Bronchial epithelial cell (primary cell): ENCODE data around the gene PARP15. TPM values are rescaled to one million over a fixed set of nuclear protein-coding genes. Genes with fewer than 3 reads are reported as not detected.

Source experiments
- DNase-seq: peaks from one replicate; pipeline ENCODE4 v3.0.0-alpha.2; 2010; ENCODE audit warnings: low read depth
- FAIRE-seq: peaks from 2 replicates; lab custom pipeline; 2011; peaks lifted over from hg19 to GRCh38; lab: Jason Lieb, UNC
- H3K27me3 ChIP-seq: 2 replicates; pipeline ENCODE4 v1.5.1; 2011; ENCODE audit warnings: low read length; ENCODE audit not compliant: control insufficient read depth, insufficient read depth
- H3K36me3 ChIP-seq: 2 replicates; pipeline ENCODE4 v1.5.1; 2011; ENCODE audit warnings: low read length; ENCODE audit not compliant: control insufficient read depth, insufficient read depth
- H3K4me3 ChIP-seq: 2 replicates; pipeline ENCODE4 v1.5.1; 2011; ENCODE audit warnings: mild to moderate bottlenecking, low read depth, low read length, control low read depth
- total RNA-seq: library from RNA; depleted of rRNA; stranded (reverse); fragments of >200 nt; gene quantifications from 2 replicates; pipeline ENCODE4 v1.2.1, GENCODE V29; 2014
- TF ChIP-seq, protein P1 (sequence below): IDR thresholded peaks from 2 replicates; pipeline ENCODE4 v1.5.1; 2011; ENCODE audit warnings: mild to moderate bottlenecking, moderate library complexity, low read length, control low read depth, inconsistent platforms; ENCODE audit not compliant: insufficient read depth, severe bottlenecking

PARP15 gene
- total RNA-seq, 1 donor from 2014 or later = 0.26 TPM

DNA sequence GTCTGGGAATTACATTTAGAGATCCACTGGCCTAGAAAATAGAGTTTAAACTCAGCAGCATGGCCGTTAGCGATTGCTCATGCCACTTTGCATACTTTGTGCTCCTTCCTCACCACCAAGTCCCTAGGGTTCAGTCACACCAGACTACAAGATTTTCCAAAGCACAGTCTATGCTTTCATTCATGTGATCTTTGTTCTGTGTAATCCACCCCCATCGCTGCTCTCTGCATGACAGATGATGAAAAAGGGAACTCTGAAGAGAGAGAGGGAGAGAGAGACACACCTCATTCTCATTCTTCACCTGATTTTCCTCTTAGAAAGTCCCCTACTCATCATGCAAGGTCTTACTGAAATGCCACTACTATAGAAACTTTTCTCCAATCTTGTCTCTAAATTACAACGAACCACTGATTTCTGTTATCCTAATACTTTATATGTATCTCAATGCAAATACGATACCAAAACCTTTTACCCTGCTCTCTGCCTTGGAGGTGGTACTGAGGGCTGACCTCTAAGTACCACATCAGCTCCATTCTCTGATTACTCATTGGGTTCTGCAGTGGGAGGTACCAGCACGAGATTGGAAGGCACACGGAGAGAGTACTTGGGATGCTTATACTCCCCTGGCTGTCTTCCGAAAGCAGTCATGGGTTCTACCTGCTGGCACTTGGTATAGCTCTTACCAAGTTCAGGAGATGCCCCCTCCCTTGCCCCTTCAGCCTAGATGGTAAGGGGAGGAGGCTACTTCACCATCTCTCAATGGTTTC lies 1.1 kb upstream of the PARP15 start:
- Histone ChIP-seq H3K27me3 (no peaks in the 10 kb centered on the region), H3K36me3 (peaks cover 1% of the 10 kb centered on the region), H3K4me3 (no peak overlapping the region)
- TF ChIP-seq, protein P1, sequence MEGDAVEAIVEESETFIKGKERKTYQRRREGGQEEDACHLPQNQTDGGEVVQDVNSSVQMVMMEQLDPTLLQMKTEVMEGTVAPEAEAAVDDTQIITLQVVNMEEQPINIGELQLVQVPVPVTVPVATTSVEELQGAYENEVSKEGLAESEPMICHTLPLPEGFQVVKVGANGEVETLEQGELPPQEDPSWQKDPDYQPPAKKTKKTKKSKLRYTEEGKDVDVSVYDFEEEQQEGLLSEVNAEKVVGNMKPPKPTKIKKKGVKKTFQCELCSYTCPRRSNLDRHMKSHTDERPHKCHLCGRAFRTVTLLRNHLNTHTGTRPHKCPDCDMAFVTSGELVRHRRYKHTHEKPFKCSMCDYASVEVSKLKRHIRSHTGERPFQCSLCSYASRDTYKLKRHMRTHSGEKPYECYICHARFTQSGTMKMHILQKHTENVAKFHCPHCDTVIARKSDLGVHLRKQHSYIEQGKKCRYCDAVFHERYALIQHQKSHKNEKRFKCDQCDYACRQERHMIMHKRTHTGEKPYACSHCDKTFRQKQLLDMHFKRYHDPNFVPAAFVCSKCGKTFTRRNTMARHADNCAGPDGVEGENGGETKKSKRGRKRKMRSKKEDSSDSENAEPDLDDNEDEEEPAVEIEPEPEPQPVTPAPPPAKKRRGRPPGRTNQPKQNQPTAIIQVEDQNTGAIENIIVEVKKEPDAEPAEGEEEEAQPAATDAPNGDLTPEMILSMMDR = no peak
- no peak for FAIRE-seq
- DNase-seq = no peak

DNA sequence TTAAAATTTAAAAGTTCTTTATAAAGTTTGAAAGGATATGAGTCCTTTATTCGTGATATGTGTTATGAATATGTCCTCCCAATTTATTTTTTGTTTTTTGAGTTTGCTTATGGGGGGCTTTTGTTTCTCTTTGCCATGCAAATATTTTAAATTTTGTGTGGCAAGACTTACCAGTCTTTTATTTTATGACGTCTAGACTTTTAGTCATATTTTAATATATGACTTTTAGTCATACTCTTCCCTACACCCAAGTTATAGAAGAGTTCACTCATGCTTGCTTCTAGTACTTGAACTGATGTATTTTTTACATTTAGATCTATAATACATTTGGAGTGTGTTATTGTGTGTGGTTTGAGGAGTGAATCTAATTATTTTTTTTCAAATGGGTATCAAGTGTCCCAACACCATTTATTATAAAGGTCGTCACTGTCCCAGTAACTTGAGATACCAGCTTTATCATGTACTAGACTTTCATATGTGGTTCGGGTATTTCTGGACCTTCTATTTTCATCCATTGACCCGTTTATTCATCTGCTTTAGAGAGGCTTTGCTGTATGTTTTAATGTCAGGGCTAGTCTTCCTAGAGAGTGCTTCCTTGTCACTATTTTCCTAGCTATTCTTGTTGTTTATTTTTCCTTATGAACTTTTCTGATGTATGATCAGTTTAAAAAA lies 755 bp downstream of the PARP15 start:
- FAIRE-seq = no peak
- H3K4me3 ChIP-seq = no peak overlapping the region
- TF ChIP-seq, protein P1 = no peak

DNA sequence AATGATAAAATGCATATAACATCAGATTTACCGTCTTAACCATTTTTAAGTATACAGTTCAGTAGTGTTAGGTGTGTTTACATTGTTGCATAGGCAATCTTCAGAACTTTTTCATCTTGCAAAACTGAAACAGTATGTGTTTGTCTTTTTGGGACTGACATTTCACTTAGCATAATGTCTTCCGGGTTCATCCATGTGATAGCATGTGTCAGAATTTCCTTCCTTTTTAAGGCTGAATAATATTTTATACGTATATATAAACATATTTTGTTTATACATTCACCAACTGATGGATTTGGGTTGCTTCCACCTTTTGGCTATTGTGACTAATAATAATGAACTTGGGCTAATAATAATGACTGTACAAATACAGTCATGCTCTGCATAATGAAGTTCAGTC lies 3.0 kb downstream of the PARP15 start:
- FAIRE-seq = no peak
- TF ChIP-seq, protein P1 = no peak

More for the DNA sequence above, 755 bp downstream of the PARP15 start:
- H3K36me3 ChIP-seq = no peaks in the 10 kb centered on the region
- no peaks in the 10 kb centered on the region for H3K27me3 ChIP-seq
- DNase-seq = no peak

DNA sequence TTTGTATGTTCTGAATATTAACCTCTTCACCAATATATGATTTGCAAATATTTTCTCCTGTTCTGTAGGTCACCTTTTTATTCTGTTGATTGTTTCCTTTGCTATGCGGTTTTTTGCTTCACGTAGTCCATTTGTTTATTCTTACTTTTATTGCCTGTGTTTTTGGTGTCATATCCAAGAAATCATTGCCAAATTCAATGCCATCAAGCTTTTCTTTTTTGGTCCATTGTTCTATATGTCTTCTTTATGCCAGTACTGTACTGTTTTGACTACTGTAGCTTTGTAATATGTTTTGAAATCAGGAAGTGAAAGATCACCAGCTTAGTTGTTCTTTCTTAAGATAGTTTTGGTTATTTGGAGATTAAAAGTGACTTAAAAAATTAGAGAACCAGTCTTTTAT lies 4.2 kb downstream of the PARP15 start:
- FAIRE-seq (no peak), DNase-seq (no peak)
- H3K27me3 ChIP-seq = no peaks in the 10 kb centered on the region
- TF ChIP-seq, protein P1 = no peak
- H3K4me3 ChIP-seq = no peak overlapping the region
- H3K36me3 ChIP-seq = no peaks in the 10 kb centered on the region

More for the DNA sequence above, 3.0 kb downstream of the PARP15 start:
- Histone ChIP-seq H3K36me3 (no peaks in the 10 kb centered on the region), H3K27me3 (no peaks in the 10 kb centered on the region), H3K4me3 (no peak overlapping the region)
- peak; percentile 10 for DNase-seq

DNA sequence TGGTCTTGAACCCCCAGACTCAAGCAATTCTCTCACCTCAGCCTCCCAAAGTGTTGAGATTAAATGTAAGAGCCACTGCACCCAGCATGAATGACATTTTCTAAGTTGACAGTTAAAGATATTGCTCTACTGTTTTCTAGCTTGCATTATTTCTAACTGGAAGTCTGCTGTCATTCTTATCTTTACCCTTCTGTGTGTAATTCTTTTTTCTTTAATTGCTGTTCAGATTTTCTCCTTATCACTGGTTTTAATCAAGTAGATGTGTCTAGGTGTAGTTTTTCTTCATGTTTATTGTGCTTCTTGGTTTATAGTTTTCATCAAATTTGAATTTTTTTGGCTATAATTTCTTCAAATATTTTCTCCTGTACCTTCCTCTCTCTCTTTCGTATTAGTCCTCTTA lies 4.9 kb downstream of the PARP15 start:
- TF ChIP-seq, protein P1 = no peak
- FAIRE-seq (no peak), DNase-seq (no peak)
- Histone ChIP-seq H3K4me3 (no peak overlapping the region), H3K36me3 (no peaks in the 10 kb centered on the region), H3K27me3 (no peaks in the 10 kb centered on the region)
